ENCODE data around the gene ARHGAP25.

The ARHGAP25 gene

GRCh38 chr2:68796295-68796905 lies 61.8 kb downstream of the ARHGAP25 start:
- TF ChIP-seq GATA3 (IDR thresholded peaks at IDR 0.05; ENCODE audit: low read depth, low read length) (no peak), GATA2 (IDR thresholded peaks at IDR 0.05; ENCODE audit: low read depth, low read length) (no peak)

- TF ChIP-seq GATA2 (IDR thresholded peaks at IDR 0.05; ENCODE audit: low read depth, low read length), result no peak
- TF ChIP-seq GATA3 (IDR thresholded peaks at IDR 0.05; ENCODE audit: low read depth, low read length), result no peak
Observed at GRCh38 chr2:68798569-68798968, 64.0 kb downstream of the ARHGAP25 start.

GRCh38 chr2:68799140-68800026 lies 64.8 kb downstream of the ARHGAP25 start:
- TF ChIP-seq GATA2 (IDR thresholded peaks at IDR 0.05; ENCODE audit: low read depth, low read length) (peak; percentile 100), GATA3 (IDR thresholded peaks at IDR 0.05; ENCODE audit: low read depth, low read length) (peak; percentile 100)

GRCh38 chr2:68800027-68800401 lies 65.4 kb downstream of the ARHGAP25 start:
- TF ChIP-seq GATA2 (IDR thresholded peaks at IDR 0.05; ENCODE audit: low read depth, low read length), result no peak

- TF ChIP-seq GATA3 (IDR thresholded peaks at IDR 0.05; ENCODE audit: low read depth, low read length) (no peak), GATA2 (IDR thresholded peaks at IDR 0.05; ENCODE audit: low read depth, low read length) (no peak)
Observed at GRCh38 chr2:68800517-68800916, 65.9 kb downstream of the ARHGAP25 start.

- no peak for TF ChIP-seq GATA3 (IDR thresholded peaks at IDR 0.05; ENCODE audit: low read depth, low read length)
- TF ChIP-seq GATA2 (IDR thresholded peaks at IDR 0.05; ENCODE audit: low read depth, low read length), result no peak
Observed at GRCh38 chr2:68805025-68805424, 70.4 kb downstream of the ARHGAP25 start.

GRCh38 chr2:68806511-68807109 lies 72.0 kb downstream of the ARHGAP25 start:
- TF ChIP-seq GATA2 (IDR thresholded peaks at IDR 0.05; ENCODE audit: low read depth, low read length) (no peak), GATA3 (IDR thresholded peaks at IDR 0.05; ENCODE audit: low read depth, low read length) (no peak)

GRCh38 chr2:68807821-68808266 lies 73.2 kb downstream of the ARHGAP25 start:
- no peak for TF ChIP-seq GATA3 (IDR thresholded peaks at IDR 0.05; ENCODE audit: low read depth, low read length)
- TF ChIP-seq GATA2 (IDR thresholded peaks at IDR 0.05; ENCODE audit: low read depth, low read length), result no peak

GRCh38 chr2:68809324-68810240 lies 75.0 kb downstream of the ARHGAP25 start:
- TF ChIP-seq GATA3 (IDR thresholded peaks at IDR 0.05; ENCODE audit: low read depth, low read length) (no peak), GATA2 (IDR thresholded peaks at IDR 0.05; ENCODE audit: low read depth, low read length) (no peak)

- TF ChIP-seq GATA2 (IDR thresholded peaks at IDR 0.05; ENCODE audit: low read depth, low read length), result no peak
- no peak for TF ChIP-seq GATA3 (IDR thresholded peaks at IDR 0.05; ENCODE audit: low read depth, low read length)
Observed at GRCh38 chr2:68811364-68811763, 76.8 kb downstream of the ARHGAP25 start.

GRCh38 chr2:68812251-68812650 lies 77.6 kb downstream of the ARHGAP25 start:
- no peak for TF ChIP-seq GATA3 (IDR thresholded peaks at IDR 0.05; ENCODE audit: low read depth, low read length)
- TF ChIP-seq GATA2 (IDR thresholded peaks at IDR 0.05; ENCODE audit: low read depth, low read length), result no peak

GRCh38 chr2:68813596-68813995 lies 79.0 kb downstream of the ARHGAP25 start:
- no peak for TF ChIP-seq GATA2 (IDR thresholded peaks at IDR 0.05; ENCODE audit: low read depth, low read length)
- no peak for TF ChIP-seq GATA3 (IDR thresholded peaks at IDR 0.05; ENCODE audit: low read depth, low read length)

GRCh38 chr2:68817306-68817705 lies 82.7 kb downstream of the ARHGAP25 start:
- TF ChIP-seq GATA3 (IDR thresholded peaks at IDR 0.05; ENCODE audit: low read depth, low read length), result no peak
- no peak for TF ChIP-seq GATA2 (IDR thresholded peaks at IDR 0.05; ENCODE audit: low read depth, low read length)

- no peak for TF ChIP-seq GATA3 (IDR thresholded peaks at IDR 0.05; ENCODE audit: low read depth, low read length)
- no peak for TF ChIP-seq GATA2 (IDR thresholded peaks at IDR 0.05; ENCODE audit: low read depth, low read length)
Observed at GRCh38 chr2:68819556-68819955, 84.9 kb downstream of the ARHGAP25 start.

Data from SH-SY5Y (cell line).